Gastroesophageal sphincter (tissue), 3 donors: ENCODE results near the gene F2.

Experiments
- EP300 ChIP-seq: sonication (generic); formaldehyde crosslinking; IDR thresholded peaks from one replicate; pipeline ENCODE4 v1.6.1; 2017; ENCODE audit warnings: antibody characterized with exemption, mild to moderate bottlenecking
- POLR2A ChIP-seq, 2 donors: fragments of 450-650 bp; IDR thresholded peaks; one replicate each; pipeline ENCODE4 v1.6.1; 2017; ENCODE audit warnings: antibody characterized with exemption in 2 of 2, mild to moderate bottlenecking in 2 of 2, moderate library complexity in 1 of 2
- POLR2AphosphoS5 ChIP-seq: sonication (generic); formaldehyde crosslinking; IDR thresholded peaks from one replicate; pipeline ENCODE4 v1.6.1; 2017; ENCODE audit warnings: antibody characterized with exemption
- TF ChIP-seq, protein P1 (sequence below), 4 experiments: fragments of 200-600 bp in 2 of 4; fragments of 450-650 bp in 2 of 4; sonication (generic) in 1 of 4; IDR thresholded peaks; one replicate each; pipeline ENCODE4 v1.5.1; 2017 to 2019; ENCODE audit warnings: antibody characterized with exemption in 4 of 4, mild to moderate bottlenecking in 2 of 4, moderate library complexity in 2 of 4

DNA sequence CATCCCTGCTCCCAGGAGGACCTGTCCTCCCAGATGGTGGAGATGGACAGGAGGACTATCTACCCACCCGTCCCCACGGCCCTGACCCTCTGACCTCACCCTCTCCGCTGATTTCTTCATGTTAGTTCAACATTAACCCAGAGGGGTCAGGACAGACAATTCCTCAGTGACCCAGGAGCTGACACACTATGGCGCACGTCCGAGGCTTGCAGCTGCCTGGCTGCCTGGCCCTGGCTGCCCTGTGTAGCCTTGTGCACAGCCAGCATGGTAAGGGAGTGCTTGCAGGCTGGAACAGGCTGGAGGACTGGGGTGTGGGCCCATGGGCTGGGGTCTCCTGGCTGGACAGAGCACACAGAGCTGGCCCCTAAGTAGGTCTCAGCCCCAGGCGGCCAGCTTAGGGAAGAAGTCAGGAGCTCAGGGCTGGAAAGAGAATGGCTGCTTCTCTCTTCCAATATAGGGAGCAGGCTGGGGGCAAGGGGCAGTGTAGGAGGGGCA, at the start of gene F2:
- TF ChIP-seq, protein P1, sequence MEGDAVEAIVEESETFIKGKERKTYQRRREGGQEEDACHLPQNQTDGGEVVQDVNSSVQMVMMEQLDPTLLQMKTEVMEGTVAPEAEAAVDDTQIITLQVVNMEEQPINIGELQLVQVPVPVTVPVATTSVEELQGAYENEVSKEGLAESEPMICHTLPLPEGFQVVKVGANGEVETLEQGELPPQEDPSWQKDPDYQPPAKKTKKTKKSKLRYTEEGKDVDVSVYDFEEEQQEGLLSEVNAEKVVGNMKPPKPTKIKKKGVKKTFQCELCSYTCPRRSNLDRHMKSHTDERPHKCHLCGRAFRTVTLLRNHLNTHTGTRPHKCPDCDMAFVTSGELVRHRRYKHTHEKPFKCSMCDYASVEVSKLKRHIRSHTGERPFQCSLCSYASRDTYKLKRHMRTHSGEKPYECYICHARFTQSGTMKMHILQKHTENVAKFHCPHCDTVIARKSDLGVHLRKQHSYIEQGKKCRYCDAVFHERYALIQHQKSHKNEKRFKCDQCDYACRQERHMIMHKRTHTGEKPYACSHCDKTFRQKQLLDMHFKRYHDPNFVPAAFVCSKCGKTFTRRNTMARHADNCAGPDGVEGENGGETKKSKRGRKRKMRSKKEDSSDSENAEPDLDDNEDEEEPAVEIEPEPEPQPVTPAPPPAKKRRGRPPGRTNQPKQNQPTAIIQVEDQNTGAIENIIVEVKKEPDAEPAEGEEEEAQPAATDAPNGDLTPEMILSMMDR (IDR thresholded peaks at IDR 0.05): no peak
- no peak for TF ChIP-seq POLR2AphosphoS5
- no peak for TF ChIP-seq EP300
- no peak for TF ChIP-seq POLR2A (IDR thresholded peaks at IDR 0.05)
